ENCODE data around the gene HNRNPA3.
"Not testable (repeated sequence)": the region's sequence is repeated elsewhere in the genome, so short reads cannot be mapped to it uniquely, and the experiment has no call there.

Gene HNRNPA3

DNA sequence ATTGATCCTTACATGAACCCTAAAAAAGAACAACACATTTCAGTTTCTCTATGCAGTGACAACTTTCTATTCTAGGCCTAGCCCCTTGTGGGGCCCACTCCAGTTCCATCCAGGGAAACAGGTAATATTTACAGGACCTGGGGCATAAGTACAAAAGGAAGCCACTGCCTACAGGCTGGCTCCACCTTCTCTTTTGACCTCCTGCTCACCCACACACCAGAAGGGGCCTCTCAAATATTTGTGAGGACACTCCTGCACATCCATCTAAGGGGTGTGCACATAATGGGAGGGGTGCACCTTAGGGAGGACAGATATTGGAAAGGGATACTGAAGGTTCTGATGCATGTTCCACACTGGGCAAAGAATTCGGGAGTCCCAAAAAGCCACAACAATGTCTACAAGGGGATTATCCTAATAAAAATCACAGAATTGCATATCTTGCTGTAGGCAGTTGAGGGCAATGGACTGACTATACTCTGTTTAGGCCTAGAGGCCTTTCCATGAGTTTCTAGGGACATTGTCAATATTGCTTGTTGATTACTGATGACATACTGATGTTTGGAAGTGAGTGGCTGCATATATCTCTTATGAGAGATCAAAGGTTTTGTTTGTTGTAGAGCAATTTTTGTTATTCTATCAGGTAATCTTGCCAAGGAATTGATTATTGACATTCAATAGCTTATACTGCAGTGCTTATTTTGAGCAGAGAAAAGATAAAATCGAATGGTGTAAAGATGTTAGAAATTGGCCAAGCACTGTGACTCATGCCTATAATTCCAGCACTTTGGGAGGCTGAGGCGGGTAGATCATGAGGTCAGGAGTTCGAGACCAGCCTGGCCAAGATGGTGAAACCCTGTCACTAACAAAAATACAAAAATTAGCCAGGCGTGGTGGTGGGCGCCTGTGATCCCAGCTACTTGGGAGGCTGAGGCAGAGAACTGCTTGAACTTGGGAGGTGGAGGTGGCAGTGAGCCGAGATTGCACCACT, 23.8 kb upstream of the HNRNPA3 start:
- no peak for DNase-seq (ENCODE audit: low read depth in 2 of 2)

- DNase-seq (ENCODE audit: low read depth in 2 of 2), result no peak
Measured at GRCh38 chr2:177190941-177191340, 21.7 kb upstream of the HNRNPA3 start.

DNA sequence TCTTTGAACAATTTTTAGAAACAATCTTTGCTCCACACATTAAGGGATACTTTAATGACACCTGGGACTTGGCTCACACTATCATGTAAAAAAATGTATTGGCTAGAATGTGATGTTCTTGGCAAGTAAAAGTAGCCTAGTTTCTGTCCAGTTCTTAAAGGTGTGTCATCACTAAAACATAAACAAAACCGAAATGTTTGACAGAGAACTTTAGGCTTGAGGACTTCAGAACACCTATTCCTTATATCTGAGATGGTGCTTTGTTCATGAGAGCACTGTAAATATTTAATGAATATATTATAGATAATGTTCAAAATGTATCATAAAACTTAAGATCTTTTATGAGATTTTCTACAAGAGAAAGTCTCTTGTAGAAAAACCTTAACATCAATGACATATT, 19.8 kb upstream of the HNRNPA3 start:
- no peak for DNase-seq (ENCODE audit: low read depth in 2 of 2)

- DNase-seq (ENCODE audit: low read depth in 2 of 2), result no peak
Measured at GRCh38 chr2:177193240-177193639, 19.4 kb upstream of the HNRNPA3 start.

DNA sequence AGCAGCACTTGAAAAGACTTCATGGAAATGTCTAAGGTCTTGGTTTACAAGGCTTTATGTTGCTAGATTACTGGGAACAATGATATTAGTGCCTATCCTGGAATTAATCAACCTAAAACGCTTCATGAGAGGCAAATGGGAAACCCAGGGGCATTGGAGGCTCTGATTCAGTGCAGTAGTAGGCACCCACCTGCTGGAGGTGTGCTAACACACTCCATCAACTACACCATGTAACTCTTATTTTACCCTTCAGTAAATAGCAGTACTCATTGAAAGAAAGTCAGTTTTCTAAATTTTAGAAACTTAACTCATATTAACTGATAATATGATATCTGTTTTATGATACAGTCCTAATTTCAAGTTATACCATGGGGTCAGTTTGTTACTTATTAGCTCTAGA, 17.4 kb upstream of the HNRNPA3 start:
- DNase-seq (ENCODE audit: low read depth in 2 of 2), result no peak

DNA sequence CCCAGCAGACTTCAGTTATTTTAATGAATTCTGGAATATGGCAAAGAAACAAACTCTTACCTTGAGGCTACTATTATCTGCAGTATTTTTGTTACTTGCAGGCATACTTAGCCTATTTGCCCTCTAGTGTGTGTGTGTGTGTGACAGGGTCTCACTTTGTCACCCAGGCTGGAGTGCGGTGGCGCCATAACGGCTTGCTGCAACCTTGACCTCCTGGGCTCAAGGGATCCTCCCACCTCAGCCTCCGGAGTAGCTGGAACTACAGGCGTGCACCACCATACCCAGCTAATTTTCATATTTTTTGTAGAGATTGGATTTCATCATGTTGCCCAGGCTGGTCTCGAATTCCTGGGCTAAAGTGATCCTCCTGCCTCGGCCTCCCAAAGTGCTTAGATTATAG, 12.2 kb upstream of the HNRNPA3 start:
- DNase-seq (ENCODE audit: low read depth in 2 of 2), result not testable (repeated sequence)

DNA sequence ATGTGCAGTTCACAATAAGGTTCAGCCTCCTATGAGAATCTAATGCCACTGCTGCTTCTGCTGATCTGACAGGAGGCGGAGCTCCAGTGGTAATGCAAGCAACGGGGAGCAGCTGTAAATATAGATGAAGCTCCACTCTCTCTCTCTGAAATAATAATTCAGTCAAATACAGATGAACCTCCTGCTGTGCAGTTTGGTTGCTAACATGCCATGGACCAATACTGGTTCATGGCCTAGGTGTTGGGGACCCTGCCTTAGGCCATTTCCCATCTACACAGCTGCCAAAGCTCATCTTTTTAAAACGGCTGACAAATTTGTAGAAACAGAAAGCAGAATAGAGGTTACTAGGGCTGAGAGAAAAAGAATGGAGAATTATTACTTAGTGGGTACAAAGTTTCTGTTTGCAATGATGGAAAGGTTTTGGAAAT, 10.7 kb upstream of the HNRNPA3 start:
- no peak for DNase-seq (ENCODE audit: low read depth in 2 of 2)

DNA sequence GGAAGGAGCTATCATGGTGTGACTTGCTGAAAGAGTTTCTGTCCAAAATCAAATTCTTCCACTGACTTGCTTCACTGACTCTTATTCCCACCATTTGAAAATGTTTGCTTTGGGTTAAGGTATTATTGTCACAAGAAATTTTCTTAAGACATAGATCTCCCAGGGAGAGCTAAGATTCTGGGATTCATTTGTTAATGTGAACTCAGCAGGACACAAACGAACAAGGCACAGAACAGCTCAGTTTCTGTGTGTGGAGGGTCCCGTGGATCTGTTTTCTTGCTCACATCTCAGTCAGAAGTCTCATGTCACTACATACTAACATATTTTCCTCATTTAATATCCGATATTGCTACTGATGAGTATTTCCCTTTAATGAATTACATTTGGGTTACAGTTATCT, 8.2 kb upstream of the HNRNPA3 start:
- DNase-seq (ENCODE audit: low read depth in 2 of 2), result no peak

GRCh38 chr2:177207101-177207500, 5.5 kb upstream of the HNRNPA3 start:
- no peak for DNase-seq (ENCODE audit: low read depth in 2 of 2)

DNA sequence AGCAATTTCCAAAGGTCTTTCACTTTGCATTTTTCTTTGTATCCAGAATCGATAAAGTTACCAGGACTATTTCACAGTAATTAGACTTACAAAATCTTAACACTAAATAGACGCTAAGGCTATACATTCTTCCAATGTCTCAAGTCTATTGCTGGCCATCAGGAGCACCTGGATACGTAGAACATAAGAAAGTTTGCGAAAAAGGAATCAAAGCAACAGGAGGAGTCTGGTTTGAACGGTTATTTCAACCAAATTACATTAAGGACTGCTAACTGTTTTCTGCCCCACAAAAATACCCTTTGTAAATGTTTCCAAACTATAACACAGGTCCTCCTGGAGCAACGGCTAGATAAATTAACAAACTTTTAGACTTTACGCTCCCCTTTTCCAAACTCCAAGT, 1.4 kb upstream of the HNRNPA3 start:
- no peak for DNase-seq (ENCODE audit: low read depth in 2 of 2)

- no peak for DNase-seq (ENCODE audit: low read depth in 2 of 2)
Measured at GRCh38 chr2:177211576-177212105, 953 bp upstream of the HNRNPA3 start.

DNA sequence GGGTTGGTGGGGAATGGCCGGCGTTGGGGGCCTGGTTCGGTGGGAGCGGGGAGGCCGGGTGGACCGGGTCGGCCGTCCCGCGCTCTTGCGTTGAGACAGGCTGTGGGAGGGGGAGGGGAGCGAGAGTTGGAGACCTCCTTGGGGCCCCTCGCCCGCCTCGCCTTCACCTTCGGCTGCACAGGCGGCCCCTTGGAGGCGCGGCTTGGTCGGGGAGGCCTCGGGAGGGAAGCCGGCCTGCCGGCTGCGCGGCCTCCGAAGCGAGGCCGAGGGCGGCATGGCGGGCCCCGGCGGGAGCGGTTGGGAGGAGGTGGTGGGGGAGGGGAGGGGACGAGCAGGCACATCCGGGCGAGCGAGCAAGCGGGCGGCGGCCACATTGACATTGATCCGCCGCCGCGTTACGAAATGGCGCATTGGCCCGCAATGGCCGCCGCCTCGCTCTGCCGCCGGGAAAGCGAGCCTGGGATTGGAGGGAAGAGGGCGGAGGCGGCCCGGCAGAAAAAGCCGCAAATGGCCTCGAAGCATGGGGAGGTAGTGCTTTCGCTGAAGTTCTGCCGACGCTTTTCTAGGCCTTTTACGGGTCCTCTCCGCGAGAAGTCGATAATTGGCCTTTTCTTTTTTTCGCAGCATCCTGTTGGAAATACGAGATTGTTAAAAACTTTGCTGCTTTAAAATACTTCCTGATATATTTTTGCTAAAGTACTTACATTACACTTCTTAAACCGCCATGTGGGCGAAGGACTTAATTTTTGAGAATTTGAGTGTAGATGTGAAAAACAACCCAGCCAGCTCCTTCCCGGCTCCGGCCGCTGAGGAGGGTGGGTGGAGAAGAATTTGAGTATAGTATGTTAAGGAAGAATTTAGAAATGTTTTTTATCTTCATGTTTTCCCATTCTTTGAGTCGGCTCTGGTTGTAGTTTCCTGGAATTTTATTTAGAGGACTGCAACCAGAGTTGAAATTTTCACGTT, 580 bp downstream of the HNRNPA3 start:
- peak; percentile 90 to 91 for DNase-seq (ENCODE audit: low read depth in 2 of 2)

DNA sequence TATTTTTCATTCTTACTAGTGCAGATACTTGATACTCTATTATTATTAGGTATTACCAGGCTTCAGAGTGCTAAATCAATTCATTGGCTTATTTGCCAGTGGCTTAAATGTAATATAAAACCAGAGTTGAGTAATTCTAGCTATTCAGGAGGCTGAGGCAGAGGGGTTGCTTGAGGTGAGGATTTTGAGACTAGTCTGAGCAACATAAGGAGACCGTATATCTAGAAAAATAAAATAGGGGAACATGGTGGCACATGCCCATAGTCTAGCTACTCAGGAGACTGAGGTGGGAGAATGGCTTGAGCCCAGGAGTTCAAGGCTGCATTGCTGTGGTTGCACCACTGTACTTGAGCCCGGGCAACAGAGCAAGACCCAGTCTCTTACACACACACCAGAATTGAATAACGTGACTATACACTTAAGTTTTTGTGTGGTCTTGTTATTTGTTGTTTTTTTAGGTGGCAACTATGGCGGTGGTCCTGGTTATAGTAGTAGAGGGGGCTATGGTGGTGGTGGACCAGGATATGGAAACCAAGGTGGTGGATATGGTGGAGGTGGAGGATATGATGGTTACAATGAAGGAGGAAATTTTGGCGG, 4.8 kb downstream of the HNRNPA3 start:
- no peak for DNase-seq (ENCODE audit: low read depth in 2 of 2)

GRCh38 chr2:177219787-177220186, 7.2 kb downstream of the HNRNPA3 start:
- DNase-seq (ENCODE audit: low read depth in 2 of 2), result not testable (repeated sequence)

- DNase-seq (ENCODE audit: low read depth in 2 of 2), result no peak
Measured at GRCh38 chr2:177221534-177221933, 8.9 kb downstream of the HNRNPA3 start.

DNA sequence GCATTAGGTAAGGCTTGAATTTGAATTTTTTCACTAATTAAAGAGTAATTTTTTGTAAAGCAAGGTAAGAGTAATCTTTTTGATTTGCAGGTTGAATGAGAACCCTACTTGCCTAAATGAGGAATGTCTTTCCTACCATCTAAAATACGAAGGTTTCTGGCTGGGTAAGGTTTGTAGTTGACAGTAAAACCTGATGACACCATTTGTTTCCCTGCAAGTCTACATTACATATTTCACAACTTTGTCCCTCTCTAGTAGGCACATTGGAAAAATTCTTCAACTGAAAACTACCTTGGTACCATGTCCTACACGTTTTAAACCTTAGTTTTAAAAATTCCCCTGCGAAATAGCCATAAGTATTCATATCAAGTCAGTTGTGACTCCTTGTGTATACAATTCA, 9.4 kb downstream of the HNRNPA3 start:
- no peak for DNase-seq (ENCODE audit: low read depth in 2 of 2)

- DNase-seq (ENCODE audit: low read depth in 2 of 2), result not testable (repeated sequence)
Measured at GRCh38 chr2:177223436-177223835, 10.8 kb downstream of the HNRNPA3 start.

DNA sequence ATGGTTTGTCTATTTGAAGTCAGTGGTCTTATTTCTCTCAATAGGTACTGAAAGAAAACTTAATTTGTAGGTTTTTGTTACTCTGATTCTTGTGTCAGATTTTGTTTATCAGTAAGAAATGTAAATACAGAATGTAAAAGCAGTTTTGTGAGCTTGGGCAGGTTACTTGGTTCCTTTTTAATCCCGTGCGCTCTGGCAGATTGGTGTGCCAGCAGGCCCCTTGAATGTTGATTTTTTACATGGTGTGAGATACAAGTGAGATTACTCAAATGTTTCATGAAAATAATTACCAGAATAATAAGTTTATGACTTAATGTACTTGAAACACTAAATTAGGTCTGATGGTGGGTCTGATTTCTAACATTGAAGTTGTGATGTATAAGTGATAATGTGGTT, 13.4 kb downstream of the HNRNPA3 start:
- no peak for DNase-seq (ENCODE audit: low read depth in 2 of 2)

DNA sequence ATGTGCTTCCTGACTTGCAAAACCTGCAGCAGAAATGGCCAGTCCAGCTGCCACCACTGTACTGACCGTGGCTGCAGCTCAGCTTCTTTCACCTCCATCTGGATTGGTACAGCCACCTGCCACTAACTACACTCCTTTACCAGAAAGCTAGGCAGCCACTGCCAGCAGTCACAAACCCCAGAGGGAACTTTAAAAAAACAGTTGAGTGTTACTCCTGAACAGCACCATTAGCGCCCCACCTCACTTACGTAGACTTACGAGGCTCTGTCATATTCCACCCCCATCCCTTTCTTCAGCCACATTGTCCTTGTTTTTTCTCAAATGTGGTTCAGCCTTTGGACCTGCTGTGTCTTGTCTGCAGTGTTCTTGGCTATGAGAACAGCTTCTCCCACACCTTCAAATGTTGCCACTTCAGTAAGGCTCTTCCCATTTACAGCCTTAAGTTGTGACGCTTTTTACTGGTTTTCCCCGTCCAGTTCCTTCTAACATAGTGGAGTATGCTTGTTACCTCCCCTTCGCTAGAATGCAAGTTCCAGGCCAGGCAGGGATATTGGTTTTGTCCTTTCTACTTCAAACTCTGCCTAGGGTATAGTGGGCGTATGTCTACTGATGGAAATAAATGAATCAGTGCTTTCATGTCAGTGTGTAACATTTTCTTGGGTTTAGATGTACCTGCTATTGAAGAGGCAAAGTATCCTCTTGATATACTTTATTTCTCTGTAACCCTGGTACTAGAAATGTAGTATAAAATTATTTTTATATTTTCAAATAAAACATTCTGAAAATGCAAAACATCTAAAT, 17.0 kb downstream of the HNRNPA3 start:
- no peak for DNase-seq (ENCODE audit: low read depth in 2 of 2)

GRCh38 chr2:177231270-177231669, 18.7 kb downstream of the HNRNPA3 start:
- no peak for DNase-seq (ENCODE audit: low read depth in 2 of 2)
